BE2C (cell line): ENCODE measurements around the gene GUCA1A.
"Not testable (repeated sequence)": the region's sequence is repeated elsewhere in the genome, so short reads cannot be mapped to it uniquely, and the experiment has no call there.

Experiments
- DNase-seq: peaks from one replicate; pipeline ENCODE4 v3.0.0-alpha.2; 2020
- H3K27me3 ChIP-seq: fragments of 250-450 bp; sonication (Bioruptor Pico); 2 replicates; pipeline ENCODE4 v1.5.1; 2020; ENCODE audit warnings: mild to moderate bottlenecking
- H3K36me3 ChIP-seq: fragments of 250-450 bp; sonication (Bioruptor Pico); 2 replicates; pipeline ENCODE4 v1.5.1; 2020; ENCODE audit warnings: mild to moderate bottlenecking
- H3K4me1 ChIP-seq: fragments of 250-450 bp; sonication (Bioruptor Pico); 2 replicates; pipeline ENCODE4 v1.5.1; 2020
- H3K4me3 ChIP-seq: 2 replicates; pipeline ENCODE4 v1.5.1; 2011; ENCODE audit warnings: low read depth, low read length
- H3K9me3 ChIP-seq: fragments of 250-450 bp; sonication (Bioruptor Pico); 2 replicates; pipeline ENCODE4 v1.5.1; 2020
- CTCF ChIP-seq: IDR thresholded peaks from 2 replicates; pipeline ENCODE4 v1.5.1; 2012; ENCODE audit warnings: mild to moderate bottlenecking, low read depth, low read length

The GUCA1A gene

DNA sequence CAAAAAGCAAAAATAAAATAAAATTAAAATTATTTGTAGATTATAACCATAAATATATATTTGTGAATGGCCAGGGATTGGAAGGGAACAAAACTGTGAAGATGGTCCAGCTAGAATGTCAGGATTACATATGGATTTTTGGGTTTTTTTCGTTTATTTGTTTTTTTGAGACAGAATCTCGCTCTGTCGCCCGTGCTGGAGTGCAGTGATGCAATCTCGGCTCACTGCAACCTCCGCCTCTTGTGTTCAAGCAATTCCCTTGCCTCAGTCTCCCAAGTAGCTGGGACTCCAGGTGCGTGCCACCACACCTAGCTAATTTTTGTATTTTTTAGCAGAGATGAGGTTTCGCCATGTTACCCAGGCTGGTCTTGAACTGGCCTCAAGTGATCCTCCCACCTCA lies 22.9 kb upstream of the GUCA1A start:
- Histone ChIP-seq H3K9me3 (no peaks in the 10 kb centered on the region), H3K36me3 (no peaks in the 10 kb centered on the region), H3K27me3 (no peaks in the 10 kb centered on the region), H3K4me1 (no peaks in the 10 kb centered on the region), H3K4me3 (no peak overlapping the region)
- DNase-seq = no peak
- TF ChIP-seq CTCF = no peak

DNA sequence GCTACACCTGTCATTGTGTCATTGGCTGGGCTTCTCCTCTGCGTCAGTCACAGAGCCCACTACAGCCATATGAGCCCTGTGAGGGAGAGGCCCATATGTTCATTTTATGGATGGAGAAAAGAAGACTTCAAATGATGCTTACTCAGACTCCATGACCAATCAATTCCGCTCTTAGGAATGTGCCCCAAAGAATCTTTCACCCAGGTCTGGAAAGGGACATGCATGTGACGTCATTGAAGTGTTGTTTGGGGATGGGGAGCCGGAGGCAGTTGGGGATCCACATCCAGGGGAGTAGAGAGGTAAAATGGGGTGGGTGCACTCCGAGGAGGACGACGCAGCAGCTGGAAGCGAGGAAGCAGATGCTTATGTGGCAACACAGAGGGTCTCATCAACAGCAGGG lies 21.1 kb upstream of the GUCA1A start:
- no peak overlapping the region for H3K4me3 ChIP-seq

GRCh38 chr6:42152528-42153213 lies 20.5 kb upstream of the GUCA1A start:
- H3K4me1 ChIP-seq, H3K36me3 ChIP-seq, H3K4me3 ChIP-seq, DNase-seq, H3K9me3 ChIP-seq, H3K27me3 ChIP-seq: not testable (repeated sequence)

More for the DNA sequence above, 21.1 kb upstream of the GUCA1A start:
- no peak for DNase-seq
- H3K9me3 ChIP-seq = no peaks in the 10 kb centered on the region
- no peaks in the 10 kb centered on the region for H3K4me1 ChIP-seq
- H3K36me3 ChIP-seq = no peaks in the 10 kb centered on the region
- TF ChIP-seq CTCF = no peak
- H3K27me3 ChIP-seq = no peaks in the 10 kb centered on the region

- TF ChIP-seq CTCF = no peak
- no peak for DNase-seq
Measured at GRCh38 chr6:42153921-42154320, 19.2 kb upstream of the GUCA1A start.

DNA sequence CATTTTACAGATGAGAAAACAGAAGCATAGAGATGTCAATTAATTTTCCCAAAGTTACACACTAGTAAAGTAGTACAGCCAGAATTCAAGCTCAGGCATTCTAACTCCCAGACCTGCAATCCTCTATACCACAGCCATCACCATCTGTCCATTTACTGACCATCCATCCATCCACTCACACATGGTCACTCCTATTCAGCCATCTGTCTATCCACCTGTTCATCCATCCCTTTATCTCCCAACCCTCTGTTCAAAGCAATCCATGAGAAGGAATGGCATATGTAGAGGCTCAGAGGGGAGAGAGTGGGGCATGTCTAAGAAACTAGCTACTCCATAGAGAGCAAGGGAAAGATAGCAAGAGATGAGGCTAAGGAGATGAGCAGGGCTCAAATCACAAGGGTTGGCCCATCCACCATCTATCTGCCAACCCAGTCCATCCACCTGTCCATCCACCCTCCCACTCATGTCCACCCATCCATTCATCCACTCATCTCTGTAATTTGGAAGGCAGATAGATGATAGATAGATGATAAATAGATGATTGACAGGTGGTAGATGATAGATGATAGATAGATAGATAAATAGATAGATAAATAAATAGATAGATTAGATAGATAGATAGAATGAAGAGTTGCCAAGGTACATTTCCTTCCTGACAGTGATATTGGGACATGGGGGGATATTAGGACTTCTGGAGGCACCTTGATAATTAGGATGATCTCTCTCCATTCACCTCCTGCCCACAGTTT lies 18.5 kb upstream of the GUCA1A start:
- no peaks in the 10 kb centered on the region for H3K36me3 ChIP-seq
- no peak for TF ChIP-seq CTCF
- no peaks in the 10 kb centered on the region for H3K9me3 ChIP-seq
- no peak for DNase-seq
- H3K27me3 ChIP-seq = no peaks in the 10 kb centered on the region
- no peak overlapping the region for H3K4me3 ChIP-seq
- no peaks in the 10 kb centered on the region for H3K4me1 ChIP-seq

More at GRCh38 chr6:42153921-42154320, 19.2 kb upstream of the GUCA1A start:
- H3K4me1 ChIP-seq = no peaks in the 10 kb centered on the region
- H3K27me3 ChIP-seq = no peaks in the 10 kb centered on the region
- H3K4me3 ChIP-seq = no peak overlapping the region
- no peaks in the 10 kb centered on the region for H3K36me3 ChIP-seq
- H3K9me3 ChIP-seq = no peaks in the 10 kb centered on the region

GRCh38 chr6:42155293-42155692 lies 17.9 kb upstream of the GUCA1A start:
- DNase-seq = no peak
- no peaks in the 10 kb centered on the region for H3K36me3 ChIP-seq
- no peak for TF ChIP-seq CTCF
- H3K27me3 ChIP-seq = no peaks in the 10 kb centered on the region
- no peak overlapping the region for H3K4me3 ChIP-seq
- H3K9me3 ChIP-seq = no peaks in the 10 kb centered on the region
- H3K4me1 ChIP-seq = no peaks in the 10 kb centered on the region
